H1 (cell line): ENCODE data around the gene AMZ1. TPM values are rescaled to one million over a fixed set of nuclear protein-coding genes. Genes with fewer than 3 reads are reported as not detected.

Experiments used
- CTCF ChIA-PET: fragments of 300-600 bp; sonication (Branson Sonifier 250); formaldehyde crosslinking; loops from one replicate; lab custom pipeline; 2021; ENCODE audit not compliant: partially characterized antibody; lab: Charles Lee
- POLR2A ChIA-PET: fragments of 300-600 bp; sonication (Branson Sonifier 250); formaldehyde crosslinking; loops from one replicate; lab custom pipeline; 2021; ENCODE audit warnings: inconsistent platforms; ENCODE audit not compliant: partially characterized antibody; lab: Charles Lee
- DNase-seq, 2 experiments: peaks; one replicate each; pipeline versions ENCODE4 v3.0.0 to v3.0.0-alpha.2; 2010 to 2022; ENCODE audit warnings: low spot score in 2 of 2, low read depth in 1 of 2, mixed read lengths in 1 of 2
- FAIRE-seq: peaks from 2 replicates; lab custom pipeline; 2011; peaks lifted over from hg19 to GRCh38; lab: Jason Lieb, UNC
- H2AFZ ChIP-seq: 2 replicates; pipeline ENCODE4 v1.8.1; 2012; ENCODE audit warnings: low read length, inconsistent platforms
- H2AK5ac ChIP-seq: 2 replicates; pipeline ENCODE4 v1.6.1; 2013; ENCODE audit warnings: low read depth, low read length
- H2BK120ac ChIP-seq: replicated peaks from 2 replicates; pipeline ENCODE3; 2013; ENCODE audit warnings: low read depth, low read length, inconsistent platforms
- H2BK12ac ChIP-seq: 2 replicates; pipeline ENCODE4 v1.6.1; 2013; ENCODE audit warnings: low read depth, low read length
- H2BK15ac ChIP-seq: 2 replicates; pipeline ENCODE4 v1.6.1; 2013; ENCODE audit warnings: low read length
- H2BK20ac ChIP-seq: 2 replicates; pipeline ENCODE4 v1.6.1; 2013; ENCODE audit warnings: low read length
- H2BK5ac ChIP-seq: 2 replicates; pipeline ENCODE4 v1.6.1; 2013; ENCODE audit warnings: low read depth, low read length
- H3K14ac ChIP-seq: 2 replicates; pipeline ENCODE4 v1.6.1; 2013; ENCODE audit warnings: inconsistent platforms; ENCODE audit not compliant: insufficient read length
- H3K18ac ChIP-seq: 2 replicates; pipeline ENCODE4 v1.6.1; 2013; ENCODE audit warnings: low read length; ENCODE audit errors: extremely low read depth
- H3K23ac ChIP-seq: 2 replicates; pipeline ENCODE4 v1.6.1; 2013; ENCODE audit warnings: inconsistent platforms; ENCODE audit not compliant: insufficient read length
- H3K23me2 ChIP-seq: 2 replicates; pipeline ENCODE4 v1.6.1; 2013; ENCODE audit warnings: low read depth, low read length
- H3K27ac ChIP-seq: 2 replicates; pipeline ENCODE4 v1.6.1; 2011; ENCODE audit warnings: low read depth, low read length, inconsistent platforms
- H3K27me3 ChIP-seq, 4 experiments: replicated peaks in 1 of 4; 1 replicate in 1 of 4; 2 replicates in 3 of 4; pipeline versions ENCODE4 v1.6.1 to v1.8.1; 2011 to 2013; ENCODE audit warnings: low read length in 3 of 4, mild to moderate bottlenecking in 3 of 4, inconsistent platforms in 2 of 4, mixed read lengths in 2 of 4, moderate library complexity in 1 of 4; ENCODE audit not compliant: control insufficient read depth in 3 of 4, insufficient read depth in 3 of 4; ENCODE audit errors: extremely low read depth in 1 of 4
- H3K36me3 ChIP-seq, 4 experiments: 2 replicates each; pipeline versions ENCODE4 v1.6.1 to v1.8.1; 2011 to 2013; ENCODE audit warnings: mild to moderate bottlenecking in 4 of 4, low read length in 3 of 4, moderate library complexity in 2 of 4, control low read depth in 1 of 4, inconsistent platforms in 1 of 4; ENCODE audit not compliant: insufficient read depth in 4 of 4, control insufficient read depth in 2 of 4
- H3K4ac ChIP-seq: replicated peaks from 2 replicates; pipeline ENCODE3; 2013; ENCODE audit warnings: low read length, low read depth, mixed read lengths, inconsistent platforms; ENCODE audit not compliant: insufficient read length
- H3K4me1 ChIP-seq, 4 experiments: replicated peaks in 1 of 4; 1 replicate in 1 of 4; 2 replicates in 3 of 4; pipeline versions ENCODE4 v1.6.1 to v1.8.1; 2011 to 2013; ENCODE audit warnings: low read length in 3 of 4, inconsistent platforms in 2 of 4, mixed read lengths in 1 of 4; ENCODE audit not compliant: insufficient read depth in 4 of 4, control insufficient read depth in 3 of 4
- H3K4me2 ChIP-seq, 2 experiments: 2 replicates each; pipeline versions ENCODE4 v1.6.1 to v1.8.1; 2011 to 2013; ENCODE audit warnings: low read depth in 2 of 2, low read length in 2 of 2, control low read depth in 1 of 2, inconsistent platforms in 1 of 2, mild to moderate bottlenecking in 1 of 2; ENCODE audit not compliant: insufficient read depth in 1 of 2
- H3K4me3 ChIP-seq, 4 experiments: fragments of 200-600, 300-600 bp in 1 of 4; sonication (generic), shearing (Covaris generic), sonication (Bioruptor Twin) in 1 of 4; 2 replicates each; pipeline versions ENCODE4 v1.5.1 to v1.8.1; 2011 to 2016; ENCODE audit warnings: low read length in 4 of 4, low read depth in 3 of 4, control low read depth in 2 of 4, inconsistent platforms in 2 of 4, mild to moderate bottlenecking in 2 of 4, mixed read lengths in 1 of 4, moderate library complexity in 1 of 4; ENCODE audit not compliant: insufficient read depth in 2 of 4; ENCODE audit errors: extremely low read depth in 1 of 4
- H3K56ac ChIP-seq: replicated peaks from 2 replicates; pipeline ENCODE3; 2013; ENCODE audit warnings: low read depth, mild to moderate bottlenecking, mixed read lengths, low read length, inconsistent platforms; ENCODE audit not compliant: insufficient read length
- H3K79me1 ChIP-seq: 2 replicates; pipeline ENCODE4 v1.6.1; 2013; ENCODE audit warnings: low read depth, low read length, control low read depth
- H3K79me2 ChIP-seq, 2 experiments: 2 replicates each; pipeline versions ENCODE4 v1.6.1 to v1.8.1; 2012 to 2013; ENCODE audit warnings: low read length in 2 of 2, mild to moderate bottlenecking in 2 of 2, inconsistent platforms in 1 of 2; ENCODE audit not compliant: insufficient read depth in 2 of 2, control insufficient read depth in 1 of 2
- H3K9ac ChIP-seq, 4 experiments: replicated peaks in 1 of 4; 1 replicate in 1 of 4; 2 replicates in 3 of 4; pipeline versions ENCODE4 v1.6.1 to v1.8.1; 2011 to 2013; ENCODE audit warnings: low read depth in 3 of 4, low read length in 3 of 4, control low read depth in 2 of 4, mild to moderate bottlenecking in 2 of 4, moderate library complexity in 2 of 4, inconsistent platforms in 1 of 4; ENCODE audit errors: extremely low read depth in 1 of 4
- H3K9me3 ChIP-seq, 2 experiments: 2 replicates each; pipeline versions ENCODE4 v1.6.1 to v1.8.1; 2012 to 2013; ENCODE audit warnings: mild to moderate bottlenecking in 2 of 2, moderate library complexity in 2 of 2, control low read depth in 1 of 2, inconsistent platforms in 1 of 2, low read depth in 1 of 2, low read length in 1 of 2, mixed read lengths in 1 of 2; ENCODE audit not compliant: insufficient read depth in 2 of 2
- H4K20me1 ChIP-seq, 2 experiments: replicated peaks in 1 of 2; 2 replicates each; pipeline versions ENCODE3 to v1.8.1; 2011 to 2013; ENCODE audit warnings: inconsistent platforms in 2 of 2, low read length in 2 of 2, mild to moderate bottlenecking in 1 of 2; ENCODE audit not compliant: insufficient read depth in 2 of 2, control insufficient read depth in 1 of 2
- H4K5ac ChIP-seq: 2 replicates; pipeline ENCODE4 v1.6.1; 2013; ENCODE audit warnings: low read length, low read depth, mixed read lengths, inconsistent platforms; ENCODE audit not compliant: insufficient read length
- H4K8ac ChIP-seq: 2 replicates; pipeline ENCODE4 v1.8.0; 2013; ENCODE audit warnings: mild to moderate bottlenecking, moderate library complexity, low read length, inconsistent platforms; ENCODE audit not compliant: insufficient read depth; ENCODE audit errors: extremely low read depth
- H4K91ac ChIP-seq: replicated peaks from 2 replicates; pipeline ENCODE3; 2013; ENCODE audit warnings: low read length, mixed read lengths, inconsistent platforms; ENCODE audit not compliant: insufficient read length
- ATF2 ChIP-seq: IDR thresholded peaks from 2 replicates; pipeline ENCODE4 v1.6.1; 2012; ENCODE audit warnings: low read length, inconsistent platforms
- ATF3 ChIP-seq: IDR thresholded peaks from 2 replicates; pipeline ENCODE4 v1.6.1; 2011; ENCODE audit warnings: low read depth, mild to moderate bottlenecking, low read length; ENCODE audit not compliant: insufficient read depth
- KDM4A ChIP-seq: IDR thresholded peaks from one replicate; pipeline ENCODE4 v1.7.1; 2012; ENCODE audit warnings: low read depth, mild to moderate bottlenecking, moderate library complexity, low read length, inconsistent platforms; ENCODE audit not compliant: severe bottlenecking
- NRF1 ChIP-seq: IDR thresholded peaks from 2 replicates; pipeline ENCODE4 v1.6.1; 2011; ENCODE audit warnings: mild to moderate bottlenecking, low read depth, low read length, improper control_type of control experiment
- PHF8 ChIP-seq: fragments of 200-600 bp; sonication (generic); conservative IDR thresholded peaks from 2 replicates; pipeline ENCODE4 v1.7.1; 2012; ENCODE audit warnings: low read depth, mild to moderate bottlenecking, inconsistent platforms, low read length, moderate library complexity
- POU5F1 ChIP-seq: IDR thresholded peaks from 2 replicates; pipeline ENCODE4 v1.6.1; 2011; ENCODE audit warnings: low read depth, mild to moderate bottlenecking, low read length, moderate library complexity
- RAD21 ChIP-seq, 2 experiments: IDR thresholded peaks in 1 of 2; conservative IDR thresholded peaks in 1 of 2; 2 replicates each; pipeline ENCODE4 v1.6.1; 2011; ENCODE audit warnings: low read depth in 2 of 2, low read length in 2 of 2, improper control_type of control experiment in 1 of 2, inconsistent platforms in 1 of 2, mild to moderate bottlenecking in 1 of 2, moderate library complexity in 1 of 2
- SAP30 ChIP-seq: fragments of 300-600 bp; sonication (generic); IDR thresholded peaks from 2 replicates; pipeline ENCODE4 v1.7.1; 2012; ENCODE audit warnings: low read length, moderate library complexity, mild to moderate bottlenecking, inconsistent platforms; ENCODE audit not compliant: insufficient read depth, insufficient replicate concordance
- SIX5 ChIP-seq: IDR thresholded peaks from 2 replicates; pipeline ENCODE4 v1.6.1; 2011; ENCODE audit warnings: mild to moderate bottlenecking, low read depth, low read length
- WGBS, 2 experiments: shearing (Covaris generic) in 1 of 2; methylation state at CpG; one replicate each; pipeline versions ENCODE4 v1.1.6 to v1.1.7; 2013 to 2015; ENCODE audit warnings: low lambda C conversion rate in 2 of 2, mixed read lengths in 2 of 2, inconsistent platforms in 1 of 2, low coverage in 1 of 2, missing lambda C conversion rate in 1 of 2; ENCODE audit not compliant: insufficient replicate concordance in 2 of 2, insufficient coverage in 1 of 2, insufficient read length in 1 of 2; ENCODE audit errors: extremely low coverage in 1 of 2, missing lambda C conversion rate in 1 of 2; 5-methylcytosine and 5-hydroxymethylcytosine counted together
- polyA plus RNA-seq, 7 experiments: library from polyadenylated mRNA; depleted of rRNA in 3 of 7; stranded (reverse) in 5 of 7; unstranded in 2 of 7; fragments of >200 nt in 5 of 7; fragments of 200-250 nt in 2 of 7; gene quantifications; 1 replicate in 5 of 7; 2 replicates in 1 of 7; 4 replicates in 1 of 7; pipeline versions ENCODE4 v1.2.1 to v1.2.3, GENCODE V29; 2011 to 2013; ENCODE audit warnings: missing spikeins in 2 of 7, mixed read lengths in 2 of 7
- total RNA-seq: library from RNA; stranded (reverse); fragmentation: NEBNext Ultra II Directional; extraction: Animal tissue kit (Norgen Biotek cat#: 25700); gene quantifications from 2 replicates; pipeline ENCODE4 v1.2.1, GENCODE V29; 2021

The AMZ1 gene
- total and polyA plus RNA-seq, 2 of the 8 experiments (the other 6 are each of a cell fraction or from before 2014, with no cell fraction given), result 0.59 to 1.4 TPM

GRCh38 chr7:2724453-2725177 is 36.6 kb downstream of the AMZ1 start:
- no peak overlapping the region for H4K5ac ChIP-seq
- H2AK5ac ChIP-seq, result no peak overlapping the region
- H4K91ac ChIP-seq, result no peak overlapping the region
- H2BK5ac ChIP-seq, result no peak overlapping the region
- H2AFZ ChIP-seq, result no peak overlapping the region
- no peak overlapping the region for H2BK12ac ChIP-seq
- H2BK120ac ChIP-seq, result no peak overlapping the region
- H3K23ac ChIP-seq, result no peak overlapping the region
- no peak overlapping the region for H3K9ac ChIP-seq
- no peak for DNase-seq
- 94% methylated on average over 31 of the region's 31 CpGs; no CpG with 5 or more reads in 1 of the 2 experiments for WGBS, 2 experiments
- no peaks in the 10 kb centered on the region for H3K9me3 ChIP-seq
- H4K20me1 ChIP-seq, result peaks cover 2 to 7% of the 10 kb centered on the region in 2 experiments
- no peak overlapping the region for H2BK20ac ChIP-seq
- H3K79me2 ChIP-seq, result peaks cover 0 to 3% of the 10 kb centered on the region in 2 experiments; a peak in 1 of 4 replicates
- FAIRE-seq, result no peak
- CTCF ChIA-PET, result interaction anchor here (0.6 to 11.4 kb wide), 5 partner anchors 10 to 717 kb away, joined by 3 to 125 read pairs (median 3); no protein-coding TSS in a partner anchor
- no peak overlapping the region; the same call in 1 of the 2 replicates for H3K27ac ChIP-seq
- no peak overlapping the region for H2BK15ac ChIP-seq
- no peak overlapping the region for H3K56ac ChIP-seq
- no peak overlapping the region for H3K14ac ChIP-seq
- H3K79me1 ChIP-seq, result peaks cover 9% of the 10 kb centered on the region; the same call in 1 of the 2 replicates
- H3K4me2 ChIP-seq, result no peak overlapping the region
- H3K18ac ChIP-seq, result no peak overlapping the region
- no peak overlapping the region for H4K8ac ChIP-seq
- H3K27me3 ChIP-seq, result no peaks in the 10 kb centered on the region
- no peak overlapping the region for H3K4me3 ChIP-seq
- H3K23me2 ChIP-seq, result no peaks in the 10 kb centered on the region
- no peak overlapping the region for H3K4ac ChIP-seq
- POLR2A ChIA-PET, result no interaction called here
- peaks cover 0 to 15% (median 6%) of the 10 kb centered on the region in 4 experiments; a peak in 6 of 8 replicates for H3K36me3 ChIP-seq
- peaks cover 0 to 2% (median 0%) of the 10 kb centered on the region in 4 experiments; a peak in 1 of 7 replicates for H3K4me1 ChIP-seq
- TF ChIP-seq KDM4A (no peak), NRF1 (no peak), SIX5 (no peak), RAD21 (IDR thresholded peaks at IDR 0.05 in 1 of 2, conservative IDR thresholded peaks at IDR 0.05 in 1 of 2; ENCODE audit: low read depth in 2 of 2, low read length in 2 of 2) (no peak), POU5F1 (no peak), PHF8 (no peak), ATF3 (no peak), ATF2 (no peak), SAP30 (no peak)
